SIG-M5 (cell line): ENCODE data around the gene AGAP1.

Experiments used
- DNase-seq: peaks from one replicate; lab custom pipeline; 2025; lab: John Stamatoyannopoulos, UW

AGAP1 gene

GRCh38 chr2:235508371-235509160 lies 14.7 kb downstream of the AGAP1 start:
- DNase-seq, result no peak

- DNase-seq, result no peak
These were observed 16.5 kb downstream of the AGAP1 start for GRCh38 chr2:235510318-235510717.

- no peak for DNase-seq
These were observed 17.4 kb downstream of the AGAP1 start for GRCh38 chr2:235511187-235511661.

- no peak for DNase-seq
These were observed 18.2 kb downstream of the AGAP1 start for GRCh38 chr2:235511751-235512698.

GRCh38 chr2:235512699-235513053 lies 18.8 kb downstream of the AGAP1 start:
- DNase-seq, result no peak

GRCh38 chr2:235513984-235514626 lies 20.3 kb downstream of the AGAP1 start:
- DNase-seq, result no peak

GRCh38 chr2:235514627-235515363 lies 21.0 kb downstream of the AGAP1 start:
- no peak for DNase-seq

- no peak for DNase-seq
These were observed 21.5 kb downstream of the AGAP1 start for GRCh38 chr2:235515364-235515742.

- no peak for DNase-seq
These were observed 22.0 kb downstream of the AGAP1 start for GRCh38 chr2:235515821-235516220.

- DNase-seq, result no peak
These were observed 22.4 kb downstream of the AGAP1 start for GRCh38 chr2:235516257-235516656.

- DNase-seq, result no peak
These were observed 24.7 kb downstream of the AGAP1 start for GRCh38 chr2:235518322-235519090.

- DNase-seq, result no peak
These were observed 26.9 kb downstream of the AGAP1 start for GRCh38 chr2:235520787-235521186.

- DNase-seq, result no peak
These were observed 28.0 kb downstream of the AGAP1 start for GRCh38 chr2:235521844-235522243.

- DNase-seq, result no peak
These were observed 29.2 kb downstream of the AGAP1 start for GRCh38 chr2:235523021-235523420.

GRCh38 chr2:235523486-235524150 lies 29.8 kb downstream of the AGAP1 start:
- DNase-seq, result no peak

GRCh38 chr2:235526166-235526565 lies 32.3 kb downstream of the AGAP1 start:
- DNase-seq, result no peak

GRCh38 chr2:235527806-235528469 lies 34.1 kb downstream of the AGAP1 start:
- no peak for DNase-seq

- no peak for DNase-seq
These were observed 35.8 kb downstream of the AGAP1 start for GRCh38 chr2:235529621-235530020.

GRCh38 chr2:235530735-235531134 lies 36.9 kb downstream of the AGAP1 start:
- DNase-seq, result no peak

- DNase-seq, result no peak
These were observed 38.5 kb downstream of the AGAP1 start for GRCh38 chr2:235532307-235532706.
